OCI-LY7 (cell line): ENCODE data around the gene COMMD1. TPM values are rescaled to one million over a fixed set of nuclear protein-coding genes. Genes with fewer than 3 reads are reported as not detected.

ENCODE experiments used
- BruUV-seq: library from RNA; stranded (reverse); fragments of 400-500 nt; replicated peaks from 2 replicates; lab custom pipeline; 2021; lab: Mats Ljungman, UMichigan
- CTCF ChIA-PET: fragments of 300-600 bp; sonication (Branson Sonifier 250); formaldehyde crosslinking; loops from one replicate; lab custom pipeline; 2022; ENCODE audit warnings: antibody characterized with exemption; ENCODE audit not compliant: unreplicated experiment; lab: Charles Lee
- POLR2A ChIA-PET: fragments of 300-600 bp; sonication (Branson Sonifier 250); formaldehyde crosslinking; loops from one replicate; lab custom pipeline; 2022; ENCODE audit warnings: antibody characterized with exemption; lab: Charles Lee
- DNase-seq: peaks from one replicate; pipeline ENCODE4 v3.0.0-alpha.2; 2015; ENCODE audit warnings: low spot score
- H2AFZ ChIP-seq: fragments of 200-600 bp; sonication (generic), shearing (Covaris generic); 2 replicates; pipeline ENCODE4 v1.6.1; 2014; ENCODE audit warnings: mild to moderate bottlenecking, antibody characterized with exemption, low read length, moderate library complexity
- H3K27ac ChIP-seq: fragments of 200-600 bp; sonication (generic); 2 replicates; pipeline ENCODE4 v1.5.1; 2014; ENCODE audit warnings: mixed run types, low read depth, mild to moderate bottlenecking, moderate library complexity, low read length, inconsistent platforms; ENCODE audit not compliant: poor library complexity, severe bottlenecking
- H3K36me3 ChIP-seq: fragments of 200-600 bp; sonication (generic); 2 replicates; pipeline ENCODE4 v1.6.1; 2014; ENCODE audit warnings: mild to moderate bottlenecking, antibody characterized with exemption, low read length, moderate library complexity, mixed read lengths; ENCODE audit not compliant: insufficient read depth
- H3K4me1 ChIP-seq: fragments of 200-600 bp; sonication (generic); 2 replicates; pipeline ENCODE4 v1.5.1; 2014; ENCODE audit warnings: mild to moderate bottlenecking, low read length; ENCODE audit not compliant: insufficient read depth, poor library complexity, severe bottlenecking
- H3K4me2 ChIP-seq: fragments of 200-600 bp; sonication (generic); 2 replicates; pipeline ENCODE4 v1.6.1; 2014; ENCODE audit warnings: mild to moderate bottlenecking, low read length
- H3K4me3 ChIP-seq: fragments of 200-600 bp; sonication (generic); 2 replicates; pipeline ENCODE4 v1.5.1; 2014; ENCODE audit warnings: mild to moderate bottlenecking, low read depth, low read length; ENCODE audit not compliant: poor library complexity, severe bottlenecking
- H3K79me2 ChIP-seq: fragments of 200-600 bp; sonication (generic); 2 replicates; pipeline ENCODE4 v1.6.1; 2016; ENCODE audit warnings: low read depth, mild to moderate bottlenecking, low read length, moderate library complexity, mixed read lengths; ENCODE audit not compliant: insufficient read depth
- H3K9me2 ChIP-seq: fragments of 200-600 bp; sonication (generic); 2 replicates; pipeline ENCODE4 v1.6.1; 2016; ENCODE audit warnings: mild to moderate bottlenecking, low read length, mixed read lengths; ENCODE audit not compliant: insufficient read depth
- H3K9me3 ChIP-seq: fragments of 200-600 bp; sonication (generic); 2 replicates; pipeline ENCODE4 v1.6.1; 2014; ENCODE audit warnings: mild to moderate bottlenecking, mixed run types, low read length, mixed read lengths
- H4K20me1 ChIP-seq: fragments of 200-600 bp; sonication (generic); 2 replicates; pipeline ENCODE4 v1.6.1; 2014; ENCODE audit warnings: mild to moderate bottlenecking, antibody characterized with exemption, low read length, moderate library complexity, mixed read lengths; ENCODE audit not compliant: insufficient read depth
- CTCF ChIP-seq: fragments of 200-600 bp; sonication (generic); conservative IDR thresholded peaks from 2 replicates; pipeline ENCODE4 v1.5.1; 2014; ENCODE audit warnings: mild to moderate bottlenecking, antibody characterized with exemption, low read length, moderate library complexity, mixed read lengths
- EZH2phosphoT487 ChIP-seq: fragments of 200-600 bp; sonication (generic); IDR thresholded peaks from 2 replicates; pipeline ENCODE4 v1.6.1; 2018; ENCODE audit warnings: low read depth, borderline replicate concordance, mild to moderate bottlenecking, mixed run types, antibody characterized with exemption, low read length, moderate library complexity, mixed read lengths
- intact Hi-C: fragments of 100-400 bp; cut with micrococcal nuclease; formaldehyde crosslinking; loops from one replicate; pipeline ENCODE4 v1.10.0; 2022; ENCODE audit not compliant: unreplicated experiment
- total RNA-seq, 2 experiments: library from RNA; depleted of rRNA in 1 of 2; stranded (reverse); fragments of >200 nt in 1 of 2; shearing (Covaris generic) in 1 of 2; gene quantifications; 2 replicates each; pipeline ENCODE4 v1.2.3, GENCODE V29; 2014 to 2022

The COMMD1 gene
- total RNA-seq, 2 experiments from 2014 or later: 22.0 to 22.1 TPM

GRCh38 chr2:62014102-62014501, 108.6 kb downstream of the COMMD1 start:
- Histone ChIP-seq H4K20me1 (no peaks in the 10 kb centered on the region), H3K36me3 (no peaks in the 10 kb centered on the region), H3K4me1 (peaks cover 35% of the 10 kb centered on the region), H3K4me2 (no peak overlapping the region), H3K9me3 (no peaks in the 10 kb centered on the region), H3K9me2 (no peaks in the 10 kb centered on the region), H3K27ac (no peak overlapping the region), H2AFZ (no peak overlapping the region), H3K4me3 (no peak overlapping the region), H3K79me2 (no peaks in the 10 kb centered on the region)
- no TSS peak for BruUV-seq
- TF ChIP-seq CTCF (no peak), EZH2phosphoT487 (no peak)
- CTCF ChIA-PET: no interaction called here
- peak; percentile 34 for DNase-seq
- POLR2A ChIA-PET: interaction anchor here (0.6 to 0.8 kb wide), 2 partner anchors 19 to 36 kb away, joined by 3 read pairs; no protein-coding TSS in a partner anchor
- intact Hi-C loops: no loop called here

- ChIA-PET POLR2A (interaction anchor here (0.6 kb wide), 1 partner anchor 740 kb away, joined by 5 read pairs; no protein-coding TSS in a partner anchor), CTCF (no interaction called here)
- BruUV-seq: no TSS peak
- TF ChIP-seq EZH2phosphoT487 (no peak), CTCF (no peak)
- no peaks in the 10 kb centered on the region for H3K9me2 ChIP-seq
- no peaks in the 10 kb centered on the region for H4K20me1 ChIP-seq
- no peak for DNase-seq
- H3K4me2 ChIP-seq: no peak overlapping the region
- no peaks in the 10 kb centered on the region for H3K79me2 ChIP-seq
- intact Hi-C loops: no loop called here
- no peak overlapping the region for H3K4me3 ChIP-seq
- H3K27ac ChIP-seq: no peak overlapping the region
- H3K4me1 ChIP-seq: peaks cover 16% of the 10 kb centered on the region
- no peak overlapping the region for H2AFZ ChIP-seq
- H3K36me3 ChIP-seq: no peaks in the 10 kb centered on the region
- H3K9me3 ChIP-seq: no peaks in the 10 kb centered on the region
These were observed 111.5 kb downstream of the COMMD1 start for GRCh38 chr2:62016957-62017356.

- H4K20me1 ChIP-seq: no peaks in the 10 kb centered on the region
- no peaks in the 10 kb centered on the region for H3K9me2 ChIP-seq
- no peaks in the 10 kb centered on the region for H3K79me2 ChIP-seq
- peaks cover 27% of the 10 kb centered on the region for H3K9me3 ChIP-seq
- POLR2A ChIA-PET: interaction anchor here (0.6 kb wide), 1 partner anchor 7 kb away, joined by 5 read pairs; no protein-coding TSS in a partner anchor
- TF ChIP-seq EZH2phosphoT487 (no peak), CTCF (no peak)
- H3K4me2 ChIP-seq: no peak overlapping the region
- peaks cover 28% of the 10 kb centered on the region for H3K4me1 ChIP-seq
- peaks cover 10% of the 10 kb centered on the region; the same call in 1 of the 2 replicates for H3K36me3 ChIP-seq
- no TSS peak for BruUV-seq
- intact Hi-C loops: loop anchor here (10.0 kb wide), 1 partner anchor 1475 kb away; the partner anchor contains the start of gene BCL11A
- CTCF ChIA-PET: no interaction called here
- no peak overlapping the region for H3K4me3 ChIP-seq
- no peak for DNase-seq
- H2AFZ ChIP-seq: no peak overlapping the region
- no peak overlapping the region for H3K27ac ChIP-seq
These were observed 124.4 kb downstream of the COMMD1 start for GRCh38 chr2:62029910-62030309.
